ENCODE results near the gene RABEP1. TPM values are rescaled to one million over a fixed set of nuclear protein-coding genes. Genes with fewer than 3 reads are reported as not detected.

RABEP1 gene
- total RNA-seq, 1 donor from 2014 or later = 33.4 TPM

- no peak for DNase-seq (ENCODE audit: extremely low spot score in 2 of 2)
- Histone ChIP-seq H3K4me3 (no peak overlapping the region), H3K27me3 (no peaks in the 10 kb centered on the region), H3K9me3 (no peaks in the 10 kb centered on the region), H3K36me3 (peaks cover 0 to 88% of the 10 kb centered on the region in 2 donors), H3K4me1 (no peaks in the 10 kb centered on the region), H3K27ac (no peak overlapping the region)
- TF ChIP-seq POLR2A (IDR thresholded peaks at IDR 0.05) (no peak), POLR2AphosphoS5 (IDR thresholded peaks at IDR 0.05; ENCODE audit: insufficient read depth in 1 of 2, low read depth in 1 of 2) (no peak), CTCF (IDR thresholded peaks at IDR 0.05) (no peak)
- intact Hi-C loops (cut with DNase I) = no loop called here
Observed at GRCh38 chr17:5378566-5379207, 96.6 kb downstream of the RABEP1 start.

DNA sequence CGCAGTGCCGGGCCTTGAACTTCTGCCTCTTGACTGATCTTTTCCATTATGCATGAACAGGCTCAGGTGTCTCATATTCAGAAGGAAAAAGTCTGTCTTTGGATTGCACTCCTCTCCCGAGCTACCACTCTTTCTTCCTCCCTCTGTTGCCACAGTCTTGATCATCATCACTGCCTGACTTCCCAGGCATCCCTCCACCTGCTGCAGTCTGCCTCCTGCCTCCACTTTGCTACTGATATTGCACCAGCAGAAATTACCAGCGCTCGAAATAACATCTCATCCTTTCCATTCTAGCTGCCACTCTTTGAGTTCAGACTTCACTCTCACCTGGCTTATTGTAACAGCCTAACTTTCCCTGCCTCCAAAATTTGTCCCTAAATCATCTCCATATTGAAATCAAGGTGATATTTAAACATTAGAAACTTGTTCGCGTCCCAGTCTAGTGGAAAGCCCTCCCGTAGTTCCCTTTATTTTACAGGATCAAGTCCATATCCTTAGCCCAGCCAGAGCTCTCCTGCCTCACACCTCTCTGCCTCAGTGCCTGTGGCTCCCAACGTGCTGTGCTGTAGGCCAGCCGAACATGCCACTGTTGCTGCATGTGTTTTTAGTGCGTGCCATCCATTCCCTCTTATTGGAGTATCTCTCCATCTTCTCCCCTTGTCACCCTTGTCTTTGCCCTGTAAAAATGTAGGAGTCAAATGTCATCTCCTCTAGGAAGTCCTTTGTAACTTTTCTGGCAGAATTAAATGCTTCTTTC, 97.4 kb downstream of the RABEP1 start:
- intact Hi-C loops (cut with DNase I) = no loop called here
- Histone ChIP-seq H3K27ac (no peak overlapping the region), H3K4me1 (no peaks in the 10 kb centered on the region), H3K9me3 (no peaks in the 10 kb centered on the region), H3K27me3 (no peaks in the 10 kb centered on the region), H3K4me3 (no peak overlapping the region), H3K36me3 (peaks cover 0 to 89% of the 10 kb centered on the region in 2 donors)
- TF ChIP-seq POLR2A (IDR thresholded peaks at IDR 0.05) (no peak), CTCF (IDR thresholded peaks at IDR 0.05) (no peak), POLR2AphosphoS5 (IDR thresholded peaks at IDR 0.05; ENCODE audit: insufficient read depth in 1 of 2, low read depth in 1 of 2) (no peak)
- DNase-seq (ENCODE audit: extremely low spot score in 2 of 2) = no peak

GRCh38 chr17:5380491-5381135, 98.5 kb downstream of the RABEP1 start:
- Histone ChIP-seq H3K4me3 (no peak overlapping the region), H3K9me3 (no peaks in the 10 kb centered on the region), H3K27me3 (no peaks in the 10 kb centered on the region), H3K4me1 (no peaks in the 10 kb centered on the region), H3K36me3 (peaks cover 0 to 90% of the 10 kb centered on the region in 2 donors), H3K27ac (no peak overlapping the region)
- intact Hi-C loops (cut with DNase I) = no loop called here
- DNase-seq (ENCODE audit: extremely low spot score in 2 of 2) = no peak
- TF ChIP-seq POLR2AphosphoS5 (IDR thresholded peaks at IDR 0.05; ENCODE audit: insufficient read depth in 1 of 2, low read depth in 1 of 2) = no peak
- no peak for TF ChIP-seq POLR2A (IDR thresholded peaks at IDR 0.05)
- TF ChIP-seq CTCF (IDR thresholded peaks at IDR 0.05) = no peak

DNA sequence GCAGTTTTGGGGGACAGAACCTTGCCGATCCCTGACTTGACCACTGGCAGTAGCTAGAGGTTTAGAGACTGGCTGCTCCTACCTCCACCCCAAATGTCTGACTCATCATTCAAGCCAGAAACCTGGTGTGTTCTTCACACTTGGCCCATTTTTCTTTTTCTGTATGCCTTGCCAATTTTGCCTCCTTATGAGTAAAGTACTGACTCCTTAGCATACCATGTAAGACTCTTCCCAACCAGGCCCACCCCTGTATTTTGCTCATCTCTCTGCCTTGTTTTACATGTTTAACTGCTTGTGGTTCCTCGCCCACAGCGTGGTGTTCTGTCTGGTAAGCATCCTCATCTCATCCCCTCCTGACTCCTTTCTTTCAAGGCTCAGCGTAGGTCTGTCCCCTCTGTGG, 99.5 kb downstream of the RABEP1 start:
- Histone ChIP-seq H3K27me3 (no peaks in the 10 kb centered on the region), H3K4me1 (no peaks in the 10 kb centered on the region), H3K27ac (no peak overlapping the region), H3K36me3 (peaks cover 0 to 92% of the 10 kb centered on the region in 2 donors), H3K4me3 (no peak overlapping the region), H3K9me3 (no peaks in the 10 kb centered on the region)
- TF ChIP-seq POLR2A (IDR thresholded peaks at IDR 0.05) = no peak
- TF ChIP-seq POLR2AphosphoS5 (IDR thresholded peaks at IDR 0.05; ENCODE audit: insufficient read depth in 1 of 2, low read depth in 1 of 2) = no peak
- TF ChIP-seq CTCF (IDR thresholded peaks at IDR 0.05) = no peak
- DNase-seq (ENCODE audit: extremely low spot score in 2 of 2) = no peak
- intact Hi-C loops (cut with DNase I) = no loop called here
